Measurements from ENCODE around the gene PPFIBP1. TPM values are rescaled to one million over a fixed set of nuclear protein-coding genes. Genes with fewer than 3 reads are reported as not detected.

Gene PPFIBP1
- total RNA-seq, 3 donors from 2014 or later = 37.0 to 79.4 (median 40.4) TPM

GRCh38 chr12:27614386-27614785, 90.4 kb downstream of the PPFIBP1 start:
- Histone ChIP-seq H3K4me1 (ENCODE audit: low read depth) (peaks cover 8% of the 10 kb centered on the region), H3K36me3 (ENCODE audit: low read depth) (no peaks in the 10 kb centered on the region), H3K4me3 (no peak overlapping the region), H3K9me3 (no peaks in the 10 kb centered on the region)
- no peak for TF ChIP-seq CTCF (IDR thresholded peaks at IDR 0.05)
- intact Hi-C loops (cut with DNase I, micrococcal nuclease) = no loop called here
- no peak for DNase-seq
- ATAC-seq = no peak

GRCh38 chr12:27614866-27615265, 90.9 kb downstream of the PPFIBP1 start:
- no peak for TF ChIP-seq CTCF (IDR thresholded peaks at IDR 0.05)
- intact Hi-C loops (cut with DNase I, micrococcal nuclease) = no loop called here
- no peak for DNase-seq
- Histone ChIP-seq H3K36me3 (ENCODE audit: low read depth) (no peaks in the 10 kb centered on the region), H3K4me1 (ENCODE audit: low read depth) (peaks cover 7% of the 10 kb centered on the region), H3K9me3 (no peaks in the 10 kb centered on the region), H3K4me3 (no peak overlapping the region)
- ATAC-seq = no peak

GRCh38 chr12:27615331-27615891, 91.4 kb downstream of the PPFIBP1 start:
- intact Hi-C loops (cut with DNase I, micrococcal nuclease) = no loop called here
- ATAC-seq (no peak), DNase-seq (no peak)
- Histone ChIP-seq H3K4me1 (ENCODE audit: low read depth) (peaks cover 2% of the 10 kb centered on the region), H3K9me3 (no peaks in the 10 kb centered on the region), H3K36me3 (ENCODE audit: low read depth) (no peaks in the 10 kb centered on the region), H3K4me3 (no peak overlapping the region)
- TF ChIP-seq CTCF (IDR thresholded peaks at IDR 0.05) = no peak

- intact Hi-C loops (cut with DNase I, micrococcal nuclease) = no loop called here
- Histone ChIP-seq H3K4me3 (no peak overlapping the region), H3K4me1 (ENCODE audit: low read depth) (no peaks in the 10 kb centered on the region), H3K9me3 (no peaks in the 10 kb centered on the region), H3K36me3 (ENCODE audit: low read depth) (no peaks in the 10 kb centered on the region)
- no peak for TF ChIP-seq CTCF (IDR thresholded peaks at IDR 0.05)
- DNase-seq (no peak), ATAC-seq (no peak)
Observed at GRCh38 chr12:27616356-27617142, 92.5 kb downstream of the PPFIBP1 start.

GRCh38 chr12:27618836-27619235, 94.8 kb downstream of the PPFIBP1 start:
- no peak overlapping the region for H3K4me3 ChIP-seq
- no peaks in the 10 kb centered on the region for H3K4me1 ChIP-seq (ENCODE audit: low read depth)
- no peak for DNase-seq
- no peak for ATAC-seq
- intact Hi-C loops (cut with DNase I, micrococcal nuclease) = no loop called here
- TF ChIP-seq CTCF (IDR thresholded peaks at IDR 0.05) = no peak
- H3K36me3 ChIP-seq (ENCODE audit: low read depth) = no peaks in the 10 kb centered on the region
- H3K9me3 ChIP-seq = no peaks in the 10 kb centered on the region

Data from mucosa of descending colon (tissue), 3 donors.